Upper lobe of right lung (tissue), 1 donor: ENCODE data around the gene RFTN1. TPM values are rescaled to one million over a fixed set of nuclear protein-coding genes. Genes with fewer than 3 reads are reported as not detected.

ENCODE experiments used
- ATAC-seq: fragments of 200-7000 bp; cut with Tn5 transposase; one replicate; pipeline ENCODE4 v1.9.1; 2020; ENCODE audit warnings: mild to moderate bottlenecking, moderate library complexity
- DNase-seq: peaks from one replicate; pipeline ENCODE4 v3.0.0-alpha.2; 2020
- H3K27ac ChIP-seq: fragments of 200-600 bp; one replicate; pipeline ENCODE4 v1.8.0; 2022
- H3K27me3 ChIP-seq: fragments of 200-600 bp; one replicate; pipeline ENCODE4 v1.8.0; 2022; ENCODE audit warnings: mild to moderate bottlenecking
- H3K36me3 ChIP-seq: fragments of 200-600 bp; one replicate; pipeline ENCODE4 v1.8.0; 2022
- H3K4me1 ChIP-seq: fragments of 200-600 bp; one replicate; pipeline ENCODE4 v1.8.0; 2022
- H3K4me3 ChIP-seq: fragments of 200-600 bp; one replicate; pipeline ENCODE4 v1.8.0; 2022; ENCODE audit warnings: mild to moderate bottlenecking
- H3K9me3 ChIP-seq: fragments of 200-600 bp; one replicate; pipeline ENCODE4 v1.8.0; 2022
- intact Hi-C: fragments of 100-400 bp; cut with DNase I; formaldehyde crosslinking; loops from one replicate; pipeline ENCODE4 v1.11.0; 2022
- total RNA-seq: library from RNA; stranded (reverse); fragmentation: NEBNext Ultra II Directional; extraction: Animal tissue kit (Norgen Biotek cat#: 25700); gene quantifications from one replicate; pipeline ENCODE4 v1.2.1, GENCODE V29; 2021
- TF ChIP-seq, protein P1 (sequence below): fragments of 200-600 bp; IDR thresholded peaks from one replicate; pipeline ENCODE4 v1.8.0; 2022; ENCODE audit warnings: antibody characterized with exemption
- donor health status: DM: no; HTN: yes; CAD: no; lungs with severe emphysema.

Gene RFTN1
- total RNA-seq, 1 donor from 2014 or later, result 69.4 TPM

DNA sequence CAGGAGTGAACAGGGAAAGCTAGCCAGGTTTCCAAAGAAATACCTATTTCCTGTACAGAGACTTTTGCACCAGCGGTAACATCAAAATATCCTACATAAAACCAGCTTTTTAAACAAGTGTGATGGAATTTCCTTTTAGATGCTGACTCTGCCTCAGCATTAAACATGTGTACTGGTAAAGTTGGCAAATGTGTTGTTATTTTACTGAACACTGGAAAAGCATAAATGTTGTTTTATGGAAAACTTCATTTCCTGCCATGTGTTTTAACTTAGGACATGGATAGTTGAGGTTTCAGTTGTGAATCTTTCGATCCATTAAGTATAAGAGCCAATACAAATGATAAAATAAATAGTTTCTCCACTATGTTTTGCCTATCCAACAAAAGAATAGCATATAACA lies 232.8 kb downstream of the RFTN1 start:
- no peaks in the 10 kb centered on the region for H3K9me3 ChIP-seq
- H3K27me3 ChIP-seq, result no peaks in the 10 kb centered on the region
- TF ChIP-seq, protein P1, sequence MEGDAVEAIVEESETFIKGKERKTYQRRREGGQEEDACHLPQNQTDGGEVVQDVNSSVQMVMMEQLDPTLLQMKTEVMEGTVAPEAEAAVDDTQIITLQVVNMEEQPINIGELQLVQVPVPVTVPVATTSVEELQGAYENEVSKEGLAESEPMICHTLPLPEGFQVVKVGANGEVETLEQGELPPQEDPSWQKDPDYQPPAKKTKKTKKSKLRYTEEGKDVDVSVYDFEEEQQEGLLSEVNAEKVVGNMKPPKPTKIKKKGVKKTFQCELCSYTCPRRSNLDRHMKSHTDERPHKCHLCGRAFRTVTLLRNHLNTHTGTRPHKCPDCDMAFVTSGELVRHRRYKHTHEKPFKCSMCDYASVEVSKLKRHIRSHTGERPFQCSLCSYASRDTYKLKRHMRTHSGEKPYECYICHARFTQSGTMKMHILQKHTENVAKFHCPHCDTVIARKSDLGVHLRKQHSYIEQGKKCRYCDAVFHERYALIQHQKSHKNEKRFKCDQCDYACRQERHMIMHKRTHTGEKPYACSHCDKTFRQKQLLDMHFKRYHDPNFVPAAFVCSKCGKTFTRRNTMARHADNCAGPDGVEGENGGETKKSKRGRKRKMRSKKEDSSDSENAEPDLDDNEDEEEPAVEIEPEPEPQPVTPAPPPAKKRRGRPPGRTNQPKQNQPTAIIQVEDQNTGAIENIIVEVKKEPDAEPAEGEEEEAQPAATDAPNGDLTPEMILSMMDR, result no peak
- no peak for DNase-seq
- H3K36me3 ChIP-seq, result peaks cover 18% of the 10 kb centered on the region
- ATAC-seq, result no peak
- no peak overlapping the region for H3K27ac ChIP-seq
- no peaks in the 10 kb centered on the region for H3K4me1 ChIP-seq
- intact Hi-C loops, result no loop called here
- no peak overlapping the region for H3K4me3 ChIP-seq

DNA sequence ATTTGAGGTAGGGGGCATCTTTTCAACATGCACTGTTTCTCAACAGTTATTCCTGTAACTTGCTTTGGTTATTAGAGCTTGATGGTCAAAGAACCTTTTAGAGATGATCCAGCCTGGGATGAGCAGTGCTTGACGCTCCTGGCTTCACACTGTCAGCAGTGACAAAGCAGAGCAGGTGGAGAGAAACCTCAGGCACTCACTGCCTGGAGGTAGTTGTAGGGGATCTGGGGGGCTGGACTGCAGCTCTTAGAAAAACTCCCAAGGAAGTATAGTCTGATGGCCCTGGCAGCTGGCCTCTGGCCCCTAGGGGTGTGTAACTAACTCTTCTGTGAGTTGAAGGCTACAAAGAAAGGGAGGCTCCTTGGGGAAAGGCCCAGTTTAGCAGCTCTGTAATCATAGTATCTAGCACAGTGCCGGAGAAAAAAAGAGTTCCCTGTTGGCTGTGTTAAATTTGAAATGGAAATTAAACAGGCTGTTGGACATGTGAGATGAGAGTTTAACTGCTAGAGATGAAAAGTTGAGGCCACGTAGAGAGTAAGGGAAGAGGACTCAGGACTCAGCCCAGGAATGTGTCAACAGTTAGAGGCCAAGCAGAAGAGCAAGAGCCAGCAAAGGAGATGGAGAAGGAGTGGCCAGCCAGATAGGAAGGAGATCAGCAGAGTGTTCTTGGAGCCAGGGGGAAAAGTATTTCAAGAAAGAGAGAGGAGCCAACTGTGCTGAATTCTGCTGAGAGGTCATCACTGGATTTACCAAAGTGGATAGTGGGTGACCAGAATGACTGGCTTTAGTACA lies 234.3 kb downstream of the RFTN1 start:
- DNase-seq (no peak), ATAC-seq (peak; percentile 45)
- no peaks in the 10 kb centered on the region for H3K27me3 ChIP-seq
- H3K27ac ChIP-seq, result no peak overlapping the region
- no peak overlapping the region for H3K4me3 ChIP-seq
- TF ChIP-seq, protein P1, result no peak
- intact Hi-C loops, result no loop called here
- H3K36me3 ChIP-seq, result peaks cover 18% of the 10 kb centered on the region
- H3K4me1 ChIP-seq, result no peaks in the 10 kb centered on the region
- no peaks in the 10 kb centered on the region for H3K9me3 ChIP-seq

DNA sequence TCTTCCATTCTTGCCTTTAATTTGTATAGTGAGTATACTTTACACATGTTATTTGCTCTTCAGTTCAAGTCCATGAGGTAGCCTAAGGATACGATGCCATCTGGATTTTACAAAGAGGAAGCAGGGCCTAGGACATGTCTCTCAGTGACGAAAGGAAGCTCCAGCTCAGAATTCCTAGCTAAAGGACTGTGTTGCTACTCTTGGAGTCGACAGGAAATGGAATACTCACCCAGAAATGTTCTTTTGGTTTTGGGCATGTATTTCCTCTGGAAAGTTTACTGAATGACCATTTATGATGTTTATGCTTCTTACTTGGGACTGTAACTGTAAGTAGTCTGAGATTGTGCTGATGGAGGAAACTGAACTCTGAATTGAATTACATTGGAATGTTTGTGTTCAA lies 236.0 kb downstream of the RFTN1 start:
- TF ChIP-seq, protein P1, result no peak
- no peak for ATAC-seq
- H3K9me3 ChIP-seq, result no peaks in the 10 kb centered on the region
- intact Hi-C loops, result no loop called here
- H3K4me1 ChIP-seq, result no peaks in the 10 kb centered on the region
- H3K27me3 ChIP-seq, result no peaks in the 10 kb centered on the region
- DNase-seq, result no peak
- H3K36me3 ChIP-seq, result peaks cover 28% of the 10 kb centered on the region
- H3K27ac ChIP-seq, result no peak overlapping the region
- no peak overlapping the region for H3K4me3 ChIP-seq

DNA sequence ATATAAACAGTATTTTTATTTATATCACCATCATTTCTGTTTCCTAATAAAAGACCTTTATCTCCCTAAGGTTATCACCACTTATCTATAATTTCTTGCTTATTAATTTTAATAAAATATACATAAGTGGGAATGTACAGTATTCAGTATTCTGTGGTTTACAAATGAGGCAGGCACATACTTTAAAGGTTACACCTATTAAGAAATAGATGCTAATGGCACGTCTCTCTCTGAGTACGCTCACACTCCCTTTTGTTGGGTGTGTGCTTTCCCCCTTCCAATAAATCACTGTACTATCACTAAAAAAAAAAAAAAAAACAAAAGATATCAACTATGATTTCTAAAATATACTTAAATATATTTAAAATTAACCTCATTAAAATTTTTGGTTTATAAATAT lies 239.6 kb downstream of the RFTN1 start:
- H3K4me3 ChIP-seq, result no peak overlapping the region
- TF ChIP-seq, protein P1, result no peak
- no peaks in the 10 kb centered on the region for H3K27me3 ChIP-seq
- intact Hi-C loops, result no loop called here
- ATAC-seq (no peak), DNase-seq (no peak)
- no peaks in the 10 kb centered on the region for H3K9me3 ChIP-seq
- H3K27ac ChIP-seq, result no peak overlapping the region
- H3K4me1 ChIP-seq, result no peaks in the 10 kb centered on the region
- H3K36me3 ChIP-seq, result peaks cover 50% of the 10 kb centered on the region

DNA sequence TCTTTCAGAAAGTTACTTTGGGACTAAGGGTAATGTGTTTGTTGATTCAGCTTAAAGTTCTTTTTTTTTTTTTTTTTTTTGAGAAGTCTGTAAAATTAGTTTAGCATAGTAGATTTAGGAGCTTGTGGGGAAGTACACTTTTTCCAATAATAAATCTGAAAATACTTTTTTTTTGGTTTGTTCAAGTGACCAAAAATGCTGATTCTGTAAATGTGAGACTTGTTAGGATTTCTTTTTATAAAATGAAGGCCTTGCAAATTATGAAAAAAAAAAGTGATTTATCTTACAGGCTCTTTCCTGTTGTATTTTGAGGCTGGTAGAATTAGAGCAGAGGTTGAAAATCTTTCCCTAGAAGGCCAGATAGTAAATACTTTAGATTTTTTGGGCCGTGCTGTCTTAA lies 240.9 kb downstream of the RFTN1 start:
- no peak for DNase-seq
- intact Hi-C loops, result no loop called here
- no peak for ATAC-seq
- H3K4me1 ChIP-seq, result peaks cover 3% of the 10 kb centered on the region
- peaks cover 42% of the 10 kb centered on the region for H3K36me3 ChIP-seq
- no peak overlapping the region for H3K4me3 ChIP-seq
- H3K9me3 ChIP-seq, result no peaks in the 10 kb centered on the region
- H3K27ac ChIP-seq, result no peak overlapping the region
- no peaks in the 10 kb centered on the region for H3K27me3 ChIP-seq
- TF ChIP-seq, protein P1, result no peak
